GM21717 (cell line): Measurements from ENCODE around the gene FOXP1.
"Not testable (repeated sequence)": the region's sequence is repeated elsewhere in the genome, so short reads cannot be mapped to it uniquely, and the experiment has no call there.

Experiments used
- ATAC-seq: cut with Tn5 transposase; IDR thresholded peaks from one replicate; pipeline ENCODE4 v1.9.1; 2021; ENCODE audit warnings: mild to moderate bottlenecking, moderate library complexity; ENCODE audit not compliant: unreplicated experiment

FOXP1 gene

GRCh38 chr3:71351403-71352149 lies 232.0 kb downstream of the FOXP1 start:
- ATAC-seq = no peak

GRCh38 chr3:71350998-71351397 lies 232.5 kb downstream of the FOXP1 start:
- ATAC-seq = no peak

GRCh38 chr3:71348831-71349230 lies 234.7 kb downstream of the FOXP1 start:
- no peak for ATAC-seq

GRCh38 chr3:71348001-71348632 lies 235.4 kb downstream of the FOXP1 start:
- no peak for ATAC-seq

GRCh38 chr3:71346061-71346460 lies 237.5 kb downstream of the FOXP1 start:
- ATAC-seq = no peak

GRCh38 chr3:71345429-71346040 lies 238.0 kb downstream of the FOXP1 start:
- ATAC-seq = no peak

GRCh38 chr3:71341721-71342120 lies 241.8 kb downstream of the FOXP1 start:
- ATAC-seq = no peak

GRCh38 chr3:71339049-71339448 lies 244.5 kb downstream of the FOXP1 start:
- no peak for ATAC-seq

GRCh38 chr3:71332813-71333212 lies 250.7 kb downstream of the FOXP1 start:
- ATAC-seq = no peak

- no peak for ATAC-seq
These were observed 252.6 kb downstream of the FOXP1 start for GRCh38 chr3:71330909-71331308.

- ATAC-seq = no peak
These were observed 253.0 kb downstream of the FOXP1 start for GRCh38 chr3:71330505-71330904.

GRCh38 chr3:71329817-71330216 lies 253.7 kb downstream of the FOXP1 start:
- no peak for ATAC-seq

GRCh38 chr3:71328926-71329325 lies 254.6 kb downstream of the FOXP1 start:
- no peak for ATAC-seq

GRCh38 chr3:71327936-71328335 lies 255.6 kb downstream of the FOXP1 start:
- ATAC-seq = no peak

- ATAC-seq = no peak
These were observed 257.8 kb downstream of the FOXP1 start for GRCh38 chr3:71325715-71326114.

- ATAC-seq = not testable (repeated sequence)
These were observed 259.3 kb downstream of the FOXP1 start for GRCh38 chr3:71324224-71324623.

GRCh38 chr3:71323558-71323957 lies 260.0 kb downstream of the FOXP1 start:
- no peak for ATAC-seq

- no peak for ATAC-seq
These were observed 261.4 kb downstream of the FOXP1 start for GRCh38 chr3:71322154-71322553.

- no peak for ATAC-seq
These were observed 263.8 kb downstream of the FOXP1 start for GRCh38 chr3:71319771-71320170.

- ATAC-seq = no peak
These were observed 265.1 kb downstream of the FOXP1 start for GRCh38 chr3:71318458-71318827.

GRCh38 chr3:71317749-71318457 lies 265.6 kb downstream of the FOXP1 start:
- no peak for ATAC-seq

- ATAC-seq = no peak
These were observed 266.4 kb downstream of the FOXP1 start for GRCh38 chr3:71317140-71317539.
